DOHH2 (cell line): ENCODE data around the gene GRB2.

Experiments
- EZH2phosphoT487 ChIP-seq: fragments of 200-600 bp; sonication (generic); IDR thresholded peaks from 2 replicates; pipeline ENCODE4 v1.6.1; 2017; ENCODE audit warnings: borderline replicate concordance, mild to moderate bottlenecking, antibody characterized with exemption, low read length, moderate library complexity, mixed read lengths
- TF ChIP-seq, protein P1 (sequence below): fragments of 200-600 bp; sonication (generic); IDR thresholded peaks from one replicate; pipeline ENCODE4 v1.5.1; 2014; ENCODE audit warnings: antibody characterized with exemption, mild to moderate bottlenecking, low read depth, low read length; ENCODE audit not compliant: poor library complexity, severe bottlenecking

DNA sequence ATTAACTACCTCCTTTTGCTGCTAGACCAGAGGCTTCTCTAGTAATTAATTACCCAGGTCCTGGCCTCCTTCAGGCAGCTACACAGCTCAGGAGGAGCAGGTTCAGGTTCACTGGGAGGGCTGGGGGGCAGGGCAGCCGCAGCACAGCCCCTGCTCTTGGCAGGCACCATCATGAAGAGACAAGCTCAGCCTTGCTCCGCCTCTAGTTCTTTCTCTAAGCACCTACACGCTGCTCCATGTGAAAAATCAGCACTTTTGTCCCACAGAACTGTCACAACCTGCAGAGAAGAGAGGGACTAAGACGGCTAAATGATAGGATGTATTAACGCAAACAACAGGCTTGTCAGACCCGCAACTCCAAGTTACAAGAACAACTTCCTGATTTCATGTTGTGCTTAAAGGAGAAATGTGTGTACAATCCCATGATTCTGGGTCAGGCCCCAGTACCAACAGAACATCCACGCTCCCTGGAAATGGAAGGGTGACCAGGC, 53.4 kb downstream of the GRB2 start:
- TF ChIP-seq, protein P1, sequence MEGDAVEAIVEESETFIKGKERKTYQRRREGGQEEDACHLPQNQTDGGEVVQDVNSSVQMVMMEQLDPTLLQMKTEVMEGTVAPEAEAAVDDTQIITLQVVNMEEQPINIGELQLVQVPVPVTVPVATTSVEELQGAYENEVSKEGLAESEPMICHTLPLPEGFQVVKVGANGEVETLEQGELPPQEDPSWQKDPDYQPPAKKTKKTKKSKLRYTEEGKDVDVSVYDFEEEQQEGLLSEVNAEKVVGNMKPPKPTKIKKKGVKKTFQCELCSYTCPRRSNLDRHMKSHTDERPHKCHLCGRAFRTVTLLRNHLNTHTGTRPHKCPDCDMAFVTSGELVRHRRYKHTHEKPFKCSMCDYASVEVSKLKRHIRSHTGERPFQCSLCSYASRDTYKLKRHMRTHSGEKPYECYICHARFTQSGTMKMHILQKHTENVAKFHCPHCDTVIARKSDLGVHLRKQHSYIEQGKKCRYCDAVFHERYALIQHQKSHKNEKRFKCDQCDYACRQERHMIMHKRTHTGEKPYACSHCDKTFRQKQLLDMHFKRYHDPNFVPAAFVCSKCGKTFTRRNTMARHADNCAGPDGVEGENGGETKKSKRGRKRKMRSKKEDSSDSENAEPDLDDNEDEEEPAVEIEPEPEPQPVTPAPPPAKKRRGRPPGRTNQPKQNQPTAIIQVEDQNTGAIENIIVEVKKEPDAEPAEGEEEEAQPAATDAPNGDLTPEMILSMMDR, result no peak
- TF ChIP-seq EZH2phosphoT487, result no peak
